NCI-H526 (cell line): ENCODE data around the gene MXD3.
"Not testable (repeated sequence)": the region's sequence is repeated elsewhere in the genome, so short reads cannot be mapped to it uniquely, and the experiment has no call there.

Source experiments
- DNase-seq, 2 experiments: peaks; one replicate each; lab custom pipeline; 2025; lab: John Stamatoyannopoulos, UW

MXD3 gene

DNA sequence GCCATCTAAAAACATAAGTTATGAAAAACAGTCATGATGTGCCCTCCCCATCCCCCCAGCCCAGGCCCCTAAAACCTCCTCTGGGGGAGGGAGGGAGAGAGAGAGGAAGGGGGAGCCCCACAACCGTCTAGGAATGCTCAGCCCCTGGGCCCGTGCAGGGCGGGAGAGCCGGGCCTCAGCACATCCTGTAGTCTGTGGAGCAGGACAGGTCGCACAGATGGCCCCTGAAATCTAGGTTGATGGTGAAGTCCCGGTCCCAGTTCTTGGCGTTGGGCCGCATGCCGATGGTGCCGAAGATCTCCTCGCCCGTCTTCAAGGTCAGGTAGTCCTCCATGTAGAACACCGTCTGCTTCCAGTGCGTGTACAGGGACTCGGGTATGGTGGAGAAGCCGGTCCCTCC, 46.3 kb downstream of the MXD3 start:
- DNase-seq = no peak

DNA sequence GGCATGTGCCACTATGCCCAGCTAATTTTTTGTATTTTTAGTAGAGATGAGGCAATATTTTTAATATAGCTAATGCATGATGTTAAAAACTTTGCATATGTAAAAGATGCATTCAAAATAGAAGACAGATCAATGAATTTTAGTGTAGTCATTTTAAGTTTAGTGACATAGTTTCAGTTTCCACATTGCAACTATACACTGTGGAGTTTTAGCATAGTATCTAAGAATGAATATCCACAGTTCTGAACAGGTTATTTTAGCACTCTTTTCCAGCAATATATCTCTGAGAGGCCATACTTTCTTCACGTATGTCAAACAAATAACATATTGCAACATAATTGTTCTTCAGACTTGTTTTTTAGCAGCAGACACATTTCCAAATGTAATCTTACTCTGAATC, 47.5 kb downstream of the MXD3 start:
- DNase-seq = no peak

DNA sequence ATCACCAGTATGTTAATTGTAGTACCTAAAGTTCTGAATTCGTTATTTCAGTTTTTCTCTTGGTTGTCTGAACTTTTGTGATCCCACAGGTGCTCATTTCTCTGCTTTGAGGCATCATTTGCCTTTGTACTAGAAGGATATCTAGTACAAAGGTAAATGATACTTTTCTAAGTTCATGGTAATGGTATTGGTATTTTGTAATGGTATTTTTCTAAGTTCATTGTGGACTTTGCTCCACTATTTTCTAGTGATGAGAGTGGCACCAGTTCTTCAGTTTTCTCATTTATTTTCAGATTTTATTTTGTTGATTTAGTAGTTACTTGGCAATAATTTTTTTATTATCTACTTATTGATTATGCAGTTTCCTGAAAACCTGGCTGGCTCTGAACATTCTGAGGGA, 50.2 kb downstream of the MXD3 start:
- no peak for DNase-seq

DNA sequence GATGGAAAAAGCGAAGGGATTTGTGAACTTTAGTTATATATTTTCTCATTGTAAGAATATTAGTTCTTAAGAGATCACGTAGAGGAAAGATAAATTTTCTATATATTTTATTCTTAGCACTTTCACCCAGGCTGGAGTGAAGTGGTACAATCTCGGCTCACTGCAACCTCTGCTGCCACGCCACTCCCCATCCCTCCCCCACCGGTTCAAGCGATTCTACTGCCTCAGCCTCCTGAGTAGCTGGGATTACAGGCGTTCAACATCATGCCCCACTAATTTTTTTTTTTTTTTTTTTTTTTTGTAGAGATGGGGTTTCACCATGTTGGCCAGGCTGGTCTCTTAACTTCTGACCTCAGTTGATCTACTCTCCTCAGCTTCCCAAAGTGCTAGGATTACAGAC, 50.7 kb downstream of the MXD3 start:
- DNase-seq = no peak

DNA sequence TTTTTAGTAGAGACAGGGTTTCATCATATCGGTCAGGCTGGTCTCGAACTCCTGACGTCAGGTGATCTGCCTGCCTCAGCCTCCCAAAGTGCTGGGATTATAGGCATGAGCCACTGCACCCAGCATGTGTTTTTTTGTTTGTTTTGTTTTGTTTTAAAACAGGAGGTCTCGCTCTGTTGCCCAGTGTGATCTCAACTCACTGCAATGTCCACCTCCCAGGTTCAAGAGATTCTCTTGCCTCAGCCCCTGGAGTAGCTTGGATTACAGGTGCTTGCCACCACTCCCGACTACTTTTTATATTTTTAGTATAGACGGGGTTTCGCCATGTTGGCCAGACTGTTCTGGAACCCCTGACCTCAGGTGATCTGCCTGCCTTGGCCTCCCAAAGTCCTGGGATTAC, 53.0 kb downstream of the MXD3 start:
- DNase-seq = not testable (repeated sequence)
